HG02678 (cell line): ENCODE measurements around the gene PDE9A.

ENCODE experiments used
- ATAC-seq: cut with Tn5 transposase; IDR thresholded peaks from one replicate; pipeline ENCODE4 v1.9.1; 2021; ENCODE audit warnings: mild to moderate bottlenecking, moderate library complexity; ENCODE audit not compliant: unreplicated experiment

Gene PDE9A

DNA sequence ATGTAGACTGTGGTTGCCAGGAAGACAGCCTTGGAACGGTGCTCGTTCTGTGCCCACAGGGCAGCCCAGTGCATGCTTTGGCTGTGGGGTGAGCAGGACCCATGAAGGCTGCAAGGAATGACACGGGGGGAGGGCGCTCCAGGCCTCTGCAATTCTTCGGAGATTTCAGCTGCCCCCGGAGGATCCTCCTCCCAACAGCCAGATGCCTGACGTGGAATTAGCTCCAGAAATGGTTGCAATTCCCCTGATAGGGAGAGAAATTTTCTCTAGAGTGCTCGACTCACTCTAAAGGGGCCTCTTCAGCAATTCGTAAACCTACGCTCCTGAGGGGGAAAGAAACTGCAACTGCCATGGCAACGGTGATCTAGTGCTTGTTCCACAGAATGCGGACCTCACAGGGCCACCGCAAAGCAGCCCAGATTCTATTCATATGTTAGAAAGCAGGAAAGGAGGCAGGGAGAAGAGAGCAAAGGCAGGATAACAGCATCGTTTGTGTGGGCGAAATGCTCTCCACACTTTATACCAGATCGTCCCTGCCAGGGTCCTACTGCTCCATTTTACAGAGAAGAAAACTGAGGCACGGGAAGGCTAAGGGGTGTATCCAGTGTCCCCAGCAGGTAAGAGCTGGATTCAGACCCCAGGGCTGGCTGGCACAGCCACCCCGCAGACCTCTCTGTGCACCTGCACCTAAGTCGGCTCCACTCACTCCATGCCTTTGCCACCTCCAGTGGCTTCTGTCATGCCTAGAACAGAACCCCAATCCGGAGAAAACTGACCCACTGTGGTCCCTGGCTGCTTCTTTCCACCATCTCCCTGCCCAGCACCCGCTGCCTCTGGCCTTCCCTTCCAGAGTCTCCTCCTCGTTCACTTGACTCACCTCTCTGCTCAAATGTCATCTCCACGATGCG lies 11.9 kb upstream of the PDE9A start:
- ATAC-seq, result no peak

DNA sequence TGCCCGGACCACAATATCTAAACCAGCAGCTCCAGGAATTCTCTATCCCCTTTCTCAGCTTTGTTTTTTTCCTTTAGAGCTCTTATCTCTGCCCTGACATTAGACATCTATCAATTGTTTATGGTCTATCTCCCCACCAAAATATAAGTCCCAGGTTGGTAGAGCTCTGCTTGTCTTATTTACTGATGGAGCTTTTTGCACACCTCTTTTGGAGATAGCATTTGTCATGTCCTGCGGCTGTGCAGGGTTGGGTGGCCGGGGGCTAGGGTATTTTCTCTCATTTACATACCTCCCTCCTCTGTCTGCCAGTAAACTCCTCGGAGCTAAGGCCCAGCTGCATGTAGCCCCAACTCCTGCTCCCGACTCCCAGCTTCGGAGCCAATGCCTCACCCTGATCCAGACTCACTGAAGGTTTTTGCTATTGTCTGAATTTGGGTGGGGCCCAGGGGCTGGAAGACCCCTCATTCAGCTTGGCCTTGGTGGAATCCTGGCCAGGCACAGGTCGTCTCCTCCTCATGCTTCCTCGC lies 11.1 kb upstream of the PDE9A start:
- ATAC-seq, result no peak

- ATAC-seq, result no peak
Measured at GRCh38 chr21:42644223-42645208, 8.9 kb upstream of the PDE9A start.

- ATAC-seq, result no peak
Measured at GRCh38 chr21:42645211-42646075, 8.0 kb upstream of the PDE9A start.

GRCh38 chr21:42646076-42646825 lies 7.2 kb upstream of the PDE9A start:
- ATAC-seq, result no peak

DNA sequence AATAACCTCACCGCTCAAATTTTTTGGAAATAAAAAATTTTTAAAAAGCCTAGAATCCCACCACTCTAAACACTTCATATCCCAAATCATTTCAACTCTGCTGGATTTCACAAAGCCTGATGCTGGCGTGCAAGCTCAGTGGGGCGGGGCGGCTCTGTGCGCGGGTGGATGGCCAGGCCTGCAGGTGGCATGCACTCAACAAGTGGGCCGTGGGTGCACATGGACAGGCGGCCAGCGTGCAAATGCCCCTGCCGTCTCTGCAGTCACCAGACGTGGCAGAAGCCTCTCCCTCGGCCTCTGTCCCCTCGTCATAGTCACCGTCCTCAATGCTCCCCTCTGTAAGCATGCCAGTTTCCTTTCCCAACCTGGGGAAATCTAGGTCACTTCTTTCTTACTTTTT lies 6.6 kb upstream of the PDE9A start:
- no peak for ATAC-seq

DNA sequence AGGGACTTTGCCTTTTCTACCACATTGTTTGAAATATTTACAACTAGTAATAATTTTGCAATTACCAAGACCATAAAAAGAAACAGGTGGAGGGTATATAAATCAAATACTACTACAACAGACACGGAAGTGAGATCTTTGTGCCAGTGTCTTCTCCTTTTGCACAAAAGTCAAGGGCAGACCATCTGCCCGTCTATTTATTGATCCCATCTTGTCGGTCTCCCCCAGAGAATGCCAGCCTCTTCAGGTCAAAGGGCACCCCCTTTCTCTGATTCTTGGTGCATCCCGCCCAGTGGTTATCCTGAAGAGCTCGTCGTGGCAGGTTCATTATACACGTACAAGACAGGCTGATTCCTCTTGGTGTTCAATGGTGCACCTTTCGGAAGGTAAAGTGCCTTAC lies 4.8 kb upstream of the PDE9A start:
- ATAC-seq, result no peak

DNA sequence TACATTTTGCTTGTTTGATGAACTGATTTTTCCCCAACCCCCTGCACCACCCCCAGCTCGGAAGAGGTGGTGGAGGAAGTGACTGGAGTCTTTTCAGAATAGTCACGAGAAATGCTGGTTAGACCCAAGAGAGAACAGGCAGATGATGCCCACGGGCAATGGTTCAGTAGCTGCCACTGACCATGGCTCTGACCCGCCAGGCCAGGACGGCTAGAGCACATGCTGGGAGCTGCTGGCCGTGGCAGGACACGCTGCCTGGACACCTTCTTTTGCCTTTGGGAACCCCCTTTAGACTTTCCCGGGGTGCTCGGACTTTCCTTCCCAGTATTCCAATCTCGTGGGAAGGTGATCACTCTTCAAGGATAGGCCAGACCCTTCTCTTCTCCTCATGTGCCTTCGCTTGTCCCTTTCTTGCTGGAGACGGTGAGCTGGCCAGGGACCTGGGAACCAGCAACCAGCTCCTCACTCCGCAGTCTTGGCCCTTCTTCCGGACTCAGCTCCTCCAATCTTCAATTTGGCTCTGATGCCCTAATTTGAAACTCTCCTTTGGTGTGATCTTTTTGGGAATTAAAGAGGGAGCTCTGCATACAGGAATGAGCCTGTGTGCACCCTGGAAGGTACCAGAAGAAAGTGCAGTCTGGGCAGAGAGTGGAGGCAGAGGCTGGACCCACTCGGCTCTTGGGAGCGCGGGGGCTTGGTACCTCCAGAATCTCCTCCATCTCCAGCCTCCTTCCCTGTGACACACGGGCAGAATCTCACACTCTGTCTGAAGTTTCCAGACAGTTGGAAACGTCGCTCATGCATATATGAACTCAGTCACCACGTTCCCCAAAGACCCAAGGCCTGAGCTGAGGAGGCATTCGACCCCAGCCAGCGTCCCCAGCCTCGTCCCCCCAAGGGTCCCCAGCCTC lies 4.0 kb upstream of the PDE9A start:
- no peak for ATAC-seq

DNA sequence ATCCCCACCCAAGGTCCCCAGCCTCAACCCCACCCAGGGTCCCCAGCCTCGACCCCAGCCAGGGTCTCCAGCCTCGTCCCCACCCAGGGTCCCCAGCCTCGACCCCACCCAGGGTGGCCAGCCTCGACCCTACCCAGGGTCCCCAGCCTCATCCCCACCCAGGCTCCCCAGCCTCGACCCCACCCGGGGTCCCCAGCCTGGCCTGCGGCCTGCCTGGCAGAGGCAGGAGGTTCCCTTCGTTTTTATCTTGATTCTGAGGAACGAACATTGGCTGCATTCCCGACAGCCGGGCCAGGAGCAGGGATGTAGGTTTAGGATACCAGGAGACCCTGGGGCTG lies 3.4 kb upstream of the PDE9A start:
- no peak for ATAC-seq

DNA sequence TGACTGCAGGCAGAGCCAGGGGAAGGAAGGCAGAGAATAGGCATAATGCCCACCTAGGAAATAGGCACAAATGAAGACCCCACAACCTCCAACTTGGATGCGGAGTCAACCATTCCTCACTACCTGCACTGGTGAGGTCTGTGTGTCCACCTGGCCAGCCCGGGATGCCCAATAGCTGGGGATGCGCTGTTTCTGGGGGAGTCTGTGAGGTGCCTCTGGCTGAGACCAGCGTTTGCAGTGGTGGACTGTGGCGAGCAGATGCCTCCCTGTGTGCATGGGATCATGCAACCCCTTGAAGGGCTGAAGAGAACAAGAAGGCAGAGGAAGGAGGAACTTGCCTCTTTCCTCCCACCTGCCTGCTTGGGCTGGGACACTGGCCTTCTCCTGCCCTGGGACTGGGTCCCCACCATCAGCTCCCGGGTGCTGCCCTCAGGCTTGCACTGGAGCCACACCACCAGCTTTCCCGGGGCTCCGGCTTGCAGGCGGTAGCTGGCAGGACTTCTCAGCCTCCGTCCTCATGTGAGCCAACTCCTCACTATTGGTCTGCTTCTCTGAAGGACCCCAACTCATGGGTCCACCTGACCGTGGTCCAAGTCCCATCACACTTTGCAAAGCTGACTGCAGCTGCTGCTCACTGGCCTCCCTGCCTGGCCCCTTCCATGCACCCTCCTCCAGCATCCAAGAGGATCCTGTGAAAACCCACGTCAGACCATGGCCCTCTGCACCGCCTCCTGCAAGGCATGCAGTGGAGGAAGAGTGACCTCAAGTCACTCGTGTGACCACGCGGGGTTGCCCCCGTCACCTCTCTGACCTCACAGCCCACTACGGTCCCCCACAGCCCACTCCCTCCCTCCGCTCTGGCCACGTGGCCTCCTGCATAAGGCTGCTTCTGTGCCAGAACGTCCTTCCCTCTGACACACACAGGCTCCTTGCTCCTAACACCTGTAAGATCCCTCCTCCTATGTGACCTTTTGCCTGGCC lies 2.7 kb upstream of the PDE9A start:
- no peak for ATAC-seq

DNA sequence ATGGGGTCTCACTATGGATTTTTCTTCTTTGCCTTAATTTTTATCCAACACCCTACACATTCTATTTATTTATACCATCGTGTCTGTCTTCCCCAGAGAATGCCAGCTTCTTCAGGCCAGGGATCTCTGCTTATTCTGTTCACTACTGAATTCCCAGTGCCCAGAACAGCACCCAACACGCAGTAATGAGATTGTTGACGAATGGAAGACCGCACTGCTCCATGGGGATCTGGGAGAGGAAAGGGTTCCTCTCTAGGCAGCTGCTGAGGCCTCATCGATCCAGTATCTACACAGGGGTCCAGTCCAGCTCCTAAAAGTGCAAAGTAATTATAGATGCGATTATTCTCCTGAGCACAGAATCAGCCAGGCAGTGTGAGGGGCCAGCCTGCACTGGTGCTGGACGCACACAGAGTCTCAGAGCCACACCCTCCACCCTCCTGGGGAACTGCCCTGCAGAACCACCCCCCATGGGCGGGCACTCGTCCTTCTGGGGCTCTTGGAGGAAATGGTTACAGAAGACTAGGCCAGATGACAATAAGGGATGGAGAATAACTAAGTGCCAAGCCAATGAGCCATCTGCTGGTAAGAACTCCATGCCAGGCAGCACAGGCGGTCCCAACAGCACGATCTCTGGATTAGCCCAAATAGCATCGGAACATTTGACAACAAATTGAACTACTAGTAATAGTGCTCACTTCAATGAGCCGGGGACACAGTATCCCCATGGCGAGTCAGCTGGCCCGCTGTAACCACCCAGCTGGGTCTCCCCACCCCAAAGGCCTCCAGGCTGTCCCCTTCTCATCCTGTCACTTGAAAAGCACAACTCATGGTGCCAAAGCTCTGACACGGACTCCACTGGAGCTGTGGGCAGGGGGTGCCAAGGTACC lies 1.7 kb upstream of the PDE9A start:
- ATAC-seq, result no peak

- ATAC-seq, result no peak
Measured at GRCh38 chr21:42652527-42653230, 742 bp upstream of the PDE9A start.

- ATAC-seq, result no peak
Measured at GRCh38 chr21:42654179-42654912, 925 bp downstream of the PDE9A start.

GRCh38 chr21:42654913-42655795 lies 1.7 kb downstream of the PDE9A start:
- no peak for ATAC-seq
